HG03442 (cell line): ENCODE measurements around the gene PPP1R26.
"Not testable (repeated sequence)": the region's sequence is repeated elsewhere in the genome, so short reads cannot be mapped to it uniquely, and the experiment has no call there.

ENCODE experiments used
- ATAC-seq: cut with Tn5 transposase; IDR thresholded peaks from one replicate; pipeline ENCODE4 v1.9.1; 2021; ENCODE audit warnings: mild to moderate bottlenecking, moderate library complexity; ENCODE audit not compliant: unreplicated experiment

The PPP1R26 gene

DNA sequence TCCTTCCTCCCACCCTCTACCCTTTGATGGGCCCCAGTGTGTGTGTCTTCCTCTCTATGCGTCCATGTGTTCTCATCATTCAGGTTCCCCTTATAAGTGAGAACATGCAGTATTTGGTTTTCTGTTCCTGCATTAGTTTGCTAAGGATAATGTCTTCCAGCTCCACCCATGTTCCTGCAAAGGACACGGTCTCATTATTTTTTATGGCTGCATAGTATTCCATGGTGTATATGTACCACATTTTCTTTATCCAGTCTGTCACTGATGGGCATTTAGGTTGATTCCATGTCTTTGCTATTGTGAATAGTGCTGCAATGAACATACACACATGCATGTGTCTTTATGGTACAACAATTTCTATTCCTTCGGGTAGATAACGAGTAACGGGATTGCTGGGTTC, 21.1 kb upstream of the PPP1R26 start:
- ATAC-seq, result not testable (repeated sequence)

DNA sequence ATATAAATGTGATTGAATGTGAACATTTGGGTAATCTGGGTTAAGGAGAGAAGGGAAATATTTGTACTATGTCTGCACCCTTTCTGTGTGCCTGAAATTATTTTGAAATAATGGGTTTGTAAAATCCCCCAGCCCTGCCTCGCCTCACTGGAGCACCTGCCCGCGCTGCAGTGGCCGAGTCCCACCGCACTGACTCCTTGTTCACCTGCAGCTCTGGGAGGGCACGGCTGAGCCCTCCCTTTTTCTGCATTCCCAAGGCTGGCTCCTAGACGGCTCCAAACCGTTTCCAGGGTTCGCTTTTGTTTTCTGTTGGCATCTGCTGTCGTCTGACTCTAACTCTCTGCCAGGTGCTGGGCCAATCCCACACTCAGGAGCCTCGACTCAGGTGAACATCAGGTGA, 17.6 kb upstream of the PPP1R26 start:
- no peak for ATAC-seq

DNA sequence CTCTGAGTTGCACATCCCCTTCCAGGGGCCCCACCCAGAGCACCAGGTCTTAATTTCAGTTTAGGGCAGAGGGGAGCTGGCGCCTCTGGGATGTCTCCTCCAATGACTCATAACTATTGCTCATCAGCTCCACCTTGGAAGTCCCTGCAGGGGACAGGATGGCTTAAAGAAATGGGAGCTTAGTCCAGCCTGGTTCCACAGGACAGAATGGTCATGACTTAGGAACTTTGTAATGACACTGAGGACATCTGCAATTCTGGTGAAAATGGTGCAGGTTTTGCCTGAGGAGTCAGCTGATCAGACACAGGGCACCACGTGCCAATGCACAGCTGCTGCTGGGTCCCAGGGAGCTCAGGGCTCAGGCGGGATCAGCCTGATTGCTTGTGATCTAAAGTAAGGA, 16.4 kb upstream of the PPP1R26 start:
- no peak for ATAC-seq

DNA sequence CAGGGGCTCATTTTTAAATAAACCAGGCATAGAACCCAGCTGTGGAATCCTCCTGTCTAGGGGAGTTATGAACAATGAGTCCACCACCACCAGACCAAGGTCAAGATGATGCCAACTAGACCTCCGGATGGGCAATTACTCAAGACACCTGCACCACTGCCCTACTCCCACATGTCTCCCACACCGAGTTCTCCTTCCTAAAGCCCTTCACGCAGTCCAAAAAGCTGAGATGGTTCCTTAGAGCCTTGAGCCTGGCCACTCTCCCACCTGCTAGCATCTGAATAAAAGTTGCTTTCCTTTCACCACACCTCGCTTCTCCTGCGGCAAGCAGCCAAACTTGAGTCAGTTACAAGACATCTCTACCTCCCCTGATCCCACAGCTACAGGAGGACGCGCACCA, 15.4 kb upstream of the PPP1R26 start:
- ATAC-seq, result no peak

DNA sequence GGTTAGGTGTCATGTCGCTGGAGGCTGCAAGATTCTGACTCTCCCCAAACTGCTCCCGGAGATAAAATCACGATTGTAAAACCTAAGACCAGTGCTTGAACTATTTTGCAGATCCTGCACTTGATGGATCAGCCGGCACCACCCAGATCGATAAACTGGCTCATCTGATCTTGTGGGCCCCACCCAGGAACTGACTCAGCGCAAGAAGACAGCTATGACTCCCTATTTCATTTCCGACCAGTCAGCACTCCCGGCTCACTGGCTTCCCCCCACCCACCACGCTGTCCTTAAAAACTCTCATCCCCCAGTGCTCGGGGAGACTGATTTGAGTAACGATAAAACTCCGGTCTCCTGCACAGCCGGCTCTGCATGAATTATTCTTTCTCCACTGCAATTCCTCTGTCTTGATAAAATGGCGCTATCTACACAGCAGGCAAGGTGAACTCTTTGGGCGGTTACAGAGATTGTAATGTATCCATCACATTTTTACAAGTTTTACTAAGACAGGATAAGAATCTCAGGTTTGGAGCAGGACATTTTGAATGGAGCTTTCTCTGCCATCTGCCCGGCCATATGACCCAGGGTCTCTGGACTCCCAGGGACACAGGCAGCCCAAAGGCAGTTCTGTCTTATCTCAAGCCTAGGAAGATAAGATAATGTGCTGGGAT, 10.6 kb upstream of the PPP1R26 start:
- ATAC-seq, result no peak

DNA sequence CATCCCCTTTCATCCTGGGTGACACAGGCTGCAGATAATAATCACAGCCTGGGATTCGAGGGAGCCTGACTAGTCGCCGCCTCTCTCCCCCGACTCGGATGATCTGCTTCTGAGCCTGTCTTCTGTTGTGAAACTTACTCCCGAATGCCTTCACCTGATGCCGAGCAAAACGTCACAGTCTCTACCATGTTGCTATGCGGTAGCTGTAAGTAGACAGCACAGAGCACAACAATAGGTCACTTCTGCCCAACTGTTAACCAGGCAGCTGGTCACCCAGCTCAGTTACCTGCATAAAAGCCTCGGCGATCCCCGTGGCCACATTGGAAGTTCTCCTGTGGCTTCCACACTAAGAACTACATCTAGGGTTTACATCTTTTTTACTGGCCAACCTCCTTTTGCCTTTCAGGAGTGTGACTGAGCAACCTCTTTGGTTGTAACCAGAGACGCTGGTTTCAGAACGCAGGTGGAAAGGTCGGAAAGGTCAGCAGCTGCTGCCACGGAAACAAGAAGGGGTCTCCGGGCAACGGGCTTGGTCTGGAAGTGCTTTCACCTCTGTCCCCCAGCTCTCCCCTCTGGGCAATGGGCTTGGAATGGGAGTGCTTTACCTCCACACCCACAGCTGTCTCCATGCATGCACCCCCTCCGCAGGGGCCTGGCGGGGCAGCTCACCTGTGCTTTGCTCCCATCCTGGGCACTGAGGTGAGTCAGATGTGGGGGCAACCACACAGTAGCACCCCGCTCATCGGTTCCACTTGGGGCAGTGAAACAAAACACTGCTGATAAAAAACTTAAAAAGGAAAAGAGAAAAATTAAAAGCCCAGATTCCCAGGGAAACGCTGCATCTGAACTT, 7.6 kb upstream of the PPP1R26 start:
- no peak for ATAC-seq

DNA sequence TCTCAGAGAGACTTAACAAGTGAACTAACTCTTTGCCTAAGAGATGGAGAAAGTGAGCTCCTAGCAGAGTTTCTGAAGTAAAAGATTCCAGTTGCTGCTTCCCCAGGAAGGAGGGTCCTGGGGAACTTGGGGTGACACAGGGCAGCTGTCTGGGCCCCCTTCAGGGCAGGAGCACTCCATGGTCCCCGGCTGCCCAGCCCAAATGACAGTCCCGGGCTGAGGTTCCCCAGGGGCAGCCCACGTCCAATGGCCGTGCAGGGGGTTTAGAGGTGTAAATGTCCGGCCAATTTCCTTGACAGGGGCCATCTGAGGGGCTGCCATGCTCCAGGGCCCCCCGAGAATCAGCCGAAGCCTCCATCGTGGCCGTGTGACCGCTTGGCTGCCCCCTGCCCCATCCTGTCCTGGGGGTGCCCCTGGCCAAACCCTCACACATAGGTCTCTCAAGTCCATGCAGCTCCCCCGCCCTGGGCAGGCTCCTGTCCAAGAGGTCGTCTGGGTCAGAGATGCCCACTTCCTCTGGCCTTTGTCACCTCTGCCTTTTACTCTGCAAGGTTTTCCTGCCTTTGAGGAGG, 5.5 kb upstream of the PPP1R26 start:
- no peak for ATAC-seq

DNA sequence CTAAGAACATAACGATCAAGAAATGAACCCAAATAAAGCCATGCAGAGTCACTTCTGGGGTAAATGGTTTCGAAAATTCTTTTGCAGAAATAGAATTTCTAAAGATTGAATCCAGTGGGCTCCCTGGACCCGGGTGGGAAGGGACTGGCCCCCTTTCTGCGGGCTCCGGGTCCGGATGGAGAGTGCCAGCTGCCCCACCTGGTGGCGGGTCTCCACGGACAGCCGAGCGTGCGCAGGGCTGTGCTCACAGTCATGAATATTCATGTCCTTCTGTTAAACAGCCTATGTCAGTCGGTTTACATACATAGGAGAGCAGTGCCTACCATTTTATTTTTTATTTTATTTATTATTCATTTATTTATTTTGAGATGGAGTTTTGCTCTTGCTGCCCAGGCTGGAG, 4.7 kb upstream of the PPP1R26 start:
- ATAC-seq, result no peak

DNA sequence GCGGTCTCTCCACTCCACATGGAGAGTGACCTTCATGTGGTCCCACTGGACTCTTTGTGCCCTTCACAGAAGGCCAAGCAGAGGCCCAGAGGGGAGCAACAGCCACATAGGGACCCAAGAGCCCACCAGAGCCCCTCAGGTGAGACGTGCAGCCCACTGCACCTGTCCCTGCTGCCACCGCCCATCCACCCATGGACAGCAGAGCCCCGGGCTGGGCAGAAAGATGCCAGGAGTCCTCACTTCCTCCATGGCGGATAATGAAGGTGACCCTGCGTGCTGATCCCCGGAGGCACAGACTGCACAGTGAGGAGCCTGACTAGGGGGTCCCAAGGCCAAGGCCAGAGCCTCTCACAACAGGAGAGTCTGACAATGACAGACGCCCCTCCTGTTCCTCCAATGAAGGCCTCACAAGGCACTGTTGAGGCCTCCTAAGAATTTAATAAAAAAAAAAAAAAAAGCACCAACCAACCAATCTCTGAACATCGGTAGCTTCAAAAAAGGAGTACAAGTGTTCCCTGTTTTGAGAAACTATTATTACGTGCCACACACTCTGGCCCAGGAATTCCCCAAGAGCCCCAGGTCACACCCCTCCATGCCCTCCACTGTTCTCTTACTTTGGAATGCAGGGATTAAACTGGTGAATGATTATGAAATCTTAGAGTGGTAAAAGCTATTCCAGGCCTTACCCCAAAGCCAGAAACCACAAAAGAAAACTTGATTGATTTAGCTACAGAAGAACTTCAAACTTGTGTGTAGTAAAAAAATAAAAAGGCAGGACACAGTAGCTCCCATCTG, 2.8 kb upstream of the PPP1R26 start:
- ATAC-seq, result no peak

DNA sequence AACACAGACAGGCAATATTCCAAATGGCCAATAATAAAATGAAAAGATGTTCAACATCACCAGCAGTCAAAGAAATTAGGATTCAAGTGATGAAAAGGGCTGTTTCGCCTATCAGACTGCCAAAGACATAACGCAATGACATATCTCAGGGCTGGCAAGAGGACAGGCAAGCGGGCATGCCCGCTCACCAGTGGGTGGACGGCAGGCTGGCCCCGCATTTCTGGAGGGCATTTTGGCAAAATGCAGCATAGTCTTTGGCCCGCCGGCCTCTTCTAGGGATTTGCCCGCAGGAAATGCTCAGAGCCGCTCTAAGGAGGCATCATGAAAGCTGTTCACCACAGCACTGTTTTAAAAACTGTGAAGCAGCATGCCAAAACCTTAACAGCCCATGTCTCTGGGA, 1.4 kb upstream of the PPP1R26 start:
- ATAC-seq, result no peak

DNA sequence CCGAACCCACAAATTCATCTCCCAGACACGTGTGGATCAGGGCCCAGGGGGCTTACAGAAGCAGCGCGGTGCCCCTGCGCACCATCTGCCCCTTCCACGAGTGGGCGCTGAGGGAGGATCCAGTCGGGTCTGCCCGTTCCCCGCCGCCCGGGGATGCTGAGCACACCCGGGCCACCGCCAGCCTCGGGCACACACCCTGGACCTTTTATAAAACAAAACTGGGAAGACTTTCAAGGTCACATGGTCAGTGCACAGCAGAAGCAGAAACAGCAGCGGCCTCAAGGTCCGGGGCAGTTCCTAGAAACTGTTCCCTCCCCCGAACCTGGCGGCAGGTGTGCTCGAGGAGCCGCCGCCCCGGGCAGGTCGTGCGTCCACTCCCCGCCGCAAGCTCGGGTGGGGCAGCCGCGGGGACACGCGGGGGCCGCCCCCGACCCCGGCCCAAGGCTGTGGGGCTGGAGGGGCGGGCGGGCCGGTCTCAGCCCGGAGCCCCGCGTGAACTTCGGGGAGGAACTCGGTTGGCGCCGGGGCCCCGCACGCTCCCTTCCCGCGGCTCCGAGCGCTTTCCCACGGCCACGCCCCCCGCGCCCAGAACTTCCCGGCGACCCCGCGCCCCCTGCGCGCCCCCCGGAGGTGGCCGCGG, 633 bp upstream of the PPP1R26 start:
- ATAC-seq, result no peak

DNA sequence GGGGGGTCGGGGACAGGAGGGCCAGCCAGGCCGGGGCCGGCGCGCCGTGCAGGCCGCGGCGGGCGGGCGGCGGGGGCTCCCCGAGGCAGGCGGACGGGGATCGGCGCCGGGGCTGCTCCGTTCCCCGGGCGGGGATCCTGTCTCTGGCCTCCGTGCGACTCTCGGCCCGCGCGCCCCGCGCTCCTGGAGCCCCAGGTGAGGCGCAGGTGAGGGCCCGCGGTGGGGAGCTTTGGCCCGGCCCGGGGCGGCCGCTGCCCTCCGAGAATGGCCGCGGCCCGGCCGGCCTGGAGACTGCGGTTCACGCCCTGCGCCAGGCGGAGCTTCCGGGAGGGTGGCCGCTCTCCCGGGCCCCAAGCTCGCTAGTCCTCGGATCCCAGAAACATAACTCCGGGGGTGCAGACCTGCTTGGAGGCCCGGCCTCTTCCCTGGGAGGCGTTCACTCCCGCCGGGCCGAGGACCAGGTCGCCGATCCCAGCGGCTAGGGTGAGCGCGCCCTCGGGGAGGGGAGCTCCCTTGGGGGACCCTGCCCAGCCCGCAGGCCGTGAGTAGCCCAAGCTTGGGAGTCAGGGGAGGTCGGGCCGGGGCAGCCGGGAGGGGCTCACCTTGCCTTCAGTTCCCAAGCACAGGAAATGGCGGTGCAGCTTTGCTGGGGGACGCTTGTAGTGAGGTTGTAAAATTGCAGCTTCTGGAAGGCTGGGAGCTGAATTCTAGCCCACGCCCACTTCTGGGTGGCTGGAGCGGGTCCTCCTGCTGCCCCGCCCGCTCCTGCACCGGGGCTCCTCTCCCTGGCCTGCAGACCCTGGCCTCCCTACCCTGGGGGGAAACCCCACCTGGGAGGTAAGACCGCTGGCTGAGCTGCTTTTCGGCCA, 723 bp downstream of the PPP1R26 start:
- ATAC-seq, result no peak

DNA sequence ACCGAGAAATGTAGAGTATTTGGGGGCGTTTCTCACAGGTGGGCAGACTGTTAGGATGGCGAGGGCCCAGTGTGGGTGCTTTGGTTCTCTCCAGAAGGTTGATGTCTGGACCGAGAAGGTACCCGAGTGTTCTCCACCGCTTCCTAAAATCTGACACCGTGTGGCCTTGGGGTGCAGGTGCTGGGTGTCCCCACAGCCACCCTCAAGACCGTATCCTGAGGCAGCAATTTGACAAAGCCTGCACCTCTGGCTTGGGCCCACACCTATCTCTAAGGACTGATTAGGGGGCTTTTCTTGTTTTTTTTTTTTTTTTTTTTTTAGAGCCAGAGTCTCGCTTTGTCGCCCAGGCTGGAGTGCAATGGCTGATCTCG, 1.3 kb downstream of the PPP1R26 start:
- ATAC-seq, result no peak

DNA sequence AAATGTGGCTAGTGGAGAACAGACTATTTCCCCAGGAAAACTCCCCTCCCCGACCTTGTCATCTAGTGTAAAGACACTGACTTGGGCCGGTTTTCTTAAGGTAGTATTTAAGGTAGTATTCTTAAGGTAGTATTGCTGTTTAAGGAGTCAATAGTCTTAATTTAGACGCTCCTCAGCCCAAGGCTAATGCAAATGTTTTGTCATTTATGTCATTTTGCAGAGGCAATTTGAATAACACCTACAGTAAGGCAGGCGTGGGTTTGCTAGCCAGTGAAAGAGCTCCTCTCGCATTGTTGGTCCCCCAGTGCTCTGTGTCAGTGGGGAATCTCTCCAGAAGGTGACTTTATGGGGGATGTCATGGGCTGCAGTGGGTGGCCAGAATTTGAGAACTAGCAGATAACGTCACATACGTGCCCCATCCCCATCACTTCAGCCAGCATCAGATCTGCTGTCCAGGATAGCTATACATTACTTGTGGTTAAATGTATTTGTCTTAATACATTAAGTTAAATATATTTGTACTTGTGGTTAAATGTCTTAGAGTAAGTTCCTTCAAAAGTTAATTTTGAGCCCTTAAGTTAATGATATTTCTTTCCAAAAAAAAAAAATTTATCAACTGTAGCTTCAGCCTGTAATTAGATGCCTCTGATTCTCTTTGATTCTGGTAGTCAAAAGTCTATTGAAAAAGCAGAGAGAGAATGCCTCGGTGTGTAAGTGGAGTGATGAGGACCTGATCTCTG, 2.6 kb downstream of the PPP1R26 start:
- no peak for ATAC-seq

DNA sequence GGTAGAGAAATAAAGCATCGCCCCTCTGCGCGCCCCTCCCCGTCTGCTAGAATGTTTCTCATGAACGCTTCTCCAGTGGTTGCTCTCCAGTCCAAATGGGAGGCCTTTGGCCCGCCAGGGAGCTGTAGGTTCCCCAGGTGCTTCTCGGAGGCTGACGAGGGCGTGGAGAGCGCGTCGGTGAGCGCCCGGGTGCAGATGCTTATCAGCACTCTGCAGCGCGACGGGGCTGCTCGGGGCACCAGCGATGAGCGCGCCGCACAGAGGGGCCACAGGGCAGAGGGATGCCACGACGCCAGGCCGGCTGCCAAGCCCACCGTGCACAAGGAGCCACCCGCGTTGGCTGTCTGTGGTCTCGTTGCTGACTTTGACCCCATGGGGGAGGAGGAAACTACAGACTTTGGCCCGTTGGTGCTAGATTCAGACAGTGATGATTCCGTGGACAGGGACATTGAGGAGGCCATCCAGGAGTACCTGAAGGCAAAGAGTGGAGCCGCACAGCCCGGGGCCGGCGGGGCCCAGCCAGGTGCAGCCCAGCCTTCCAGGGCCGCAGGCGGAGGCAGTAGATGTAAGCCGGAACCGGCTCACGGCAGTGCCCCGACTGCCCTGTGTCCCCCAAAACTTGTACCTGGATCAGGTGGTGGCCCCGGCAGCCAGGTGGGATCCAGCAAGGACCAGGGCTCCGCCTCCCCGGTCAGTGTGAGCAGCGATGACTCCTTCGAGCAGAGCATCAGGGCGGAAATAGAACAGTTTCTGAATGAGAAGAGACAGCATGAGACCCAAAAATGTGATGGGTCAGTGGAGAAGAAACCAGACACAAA, 5.1 kb downstream of the PPP1R26 start:
- no peak for ATAC-seq

DNA sequence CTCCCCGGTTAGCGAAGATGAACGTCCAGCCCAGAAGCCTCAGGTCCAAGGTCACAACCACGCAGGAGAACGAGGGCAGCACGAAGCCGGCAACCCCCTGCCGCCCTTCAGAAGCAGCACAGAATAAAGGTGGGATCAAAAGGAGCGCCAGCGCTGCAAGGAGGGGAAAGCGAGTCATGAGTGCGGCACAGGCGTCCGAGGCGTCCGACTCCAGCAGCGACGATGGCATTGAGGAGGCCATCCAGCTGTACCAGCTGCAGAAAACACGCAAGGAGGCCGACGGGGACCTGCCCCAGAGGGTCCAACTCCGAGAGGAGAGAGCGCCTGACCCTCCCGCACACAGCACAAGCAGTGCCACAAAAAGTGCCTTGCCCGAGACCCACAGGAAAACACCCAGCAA, 5.8 kb downstream of the PPP1R26 start:
- no peak for ATAC-seq

DNA sequence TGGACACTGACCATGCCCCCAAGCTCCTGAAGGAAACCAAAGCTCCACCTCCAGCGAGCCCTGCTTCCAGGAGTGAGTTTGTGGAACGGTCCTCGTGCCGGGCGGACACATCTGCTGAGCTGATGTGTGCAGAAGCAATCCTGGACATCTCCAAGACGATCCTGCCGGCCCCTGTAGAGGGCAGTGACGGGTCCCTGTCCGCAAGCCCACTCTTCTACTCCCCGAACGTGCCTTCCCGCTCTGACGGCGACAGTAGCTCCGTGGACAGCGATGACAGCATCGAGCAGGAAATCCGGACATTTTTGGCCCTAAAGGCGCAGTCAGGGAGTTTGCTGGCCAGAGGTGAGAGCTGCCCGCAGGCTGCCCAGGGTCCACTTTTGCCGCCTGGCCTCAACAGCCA, 6.2 kb downstream of the PPP1R26 start:
- ATAC-seq, result no peak

DNA sequence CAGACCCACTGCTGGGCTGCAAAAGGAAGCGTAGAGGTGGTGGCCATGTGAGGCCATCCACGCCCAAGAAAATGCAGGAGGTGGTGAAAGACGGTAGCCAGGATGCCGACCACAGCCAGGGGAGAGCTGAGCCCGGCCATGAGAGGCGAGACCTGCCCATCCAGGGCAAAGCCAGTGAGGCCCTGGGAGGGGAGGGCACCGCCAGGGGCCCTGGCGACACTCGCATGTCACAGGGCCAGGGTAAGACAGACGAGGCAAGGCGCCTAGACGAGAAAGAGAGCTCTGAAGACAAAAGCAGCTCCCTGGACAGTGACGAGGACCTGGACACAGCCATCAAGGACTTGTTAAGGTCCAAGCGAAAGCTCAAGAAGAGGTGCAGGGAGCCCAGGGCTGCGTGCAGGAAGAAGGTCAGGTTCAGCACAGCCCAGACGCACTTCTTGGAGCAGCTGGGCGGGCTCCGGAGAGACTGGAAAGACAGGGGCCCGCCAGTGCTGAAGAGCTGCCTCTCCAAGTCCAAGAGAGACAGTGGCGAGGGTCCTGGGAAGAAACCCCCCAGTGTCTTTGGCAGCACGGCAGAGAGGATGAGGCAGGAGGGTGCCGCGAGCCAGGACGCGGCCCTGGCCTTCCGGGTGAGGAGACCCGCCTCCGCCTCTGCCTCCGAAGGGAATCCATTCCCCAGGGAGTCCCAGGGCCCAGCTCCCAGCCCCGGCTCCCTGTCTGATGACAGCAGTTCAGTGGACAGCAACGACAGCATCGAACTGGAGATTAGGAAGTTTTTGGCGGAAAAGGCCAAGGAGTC, 6.9 kb downstream of the PPP1R26 start:
- no peak for ATAC-seq
